Measurements from ENCODE around the gene MTRF1. TPM values are rescaled to one million over a fixed set of nuclear protein-coding genes. Genes with fewer than 3 reads are reported as not detected.

MTRF1 gene
- total RNA-seq, 1 donor from 2014 or later = 12.9 TPM

GRCh38 chr13:41193469-41193868 is 69.9 kb downstream of the MTRF1 start:
- Mint-ChIP-seq H3K36me3 (ENCODE audit: unreplicated experiment) (peaks cover 22% of the 10 kb centered on the region), H3K27ac (ENCODE audit: unreplicated experiment) (peak overlapping the region; percentile 56), H3K4me1 (ENCODE audit: unreplicated experiment) (peaks cover 30% of the 10 kb centered on the region), H3K4me3 (ENCODE audit: unreplicated experiment) (peak overlapping the region; percentile 90), H3K27me3 (ENCODE audit: unreplicated experiment) (no peaks in the 10 kb centered on the region), H3K9me3 (ENCODE audit: unreplicated experiment) (peaks cover 19% of the 10 kb centered on the region)
- TF ChIP-seq CTCF (IDR thresholded peaks at IDR 0.05) = no peak
- no peak for DNase-seq (ENCODE audit: extremely low spot score, unreplicated experiment)

- no peak for DNase-seq (ENCODE audit: extremely low spot score, unreplicated experiment)
- peaks cover 19% of the 10 kb centered on the region for H3K9me3 Mint-ChIP-seq (ENCODE audit: unreplicated experiment)
- no peak overlapping the region for H3K4me3 Mint-ChIP-seq (ENCODE audit: unreplicated experiment)
- H3K4me1 Mint-ChIP-seq (ENCODE audit: unreplicated experiment) = peaks cover 22% of the 10 kb centered on the region
- peaks cover 19% of the 10 kb centered on the region for H3K36me3 Mint-ChIP-seq (ENCODE audit: unreplicated experiment)
- TF ChIP-seq CTCF (IDR thresholded peaks at IDR 0.05) = no peak
- H3K27ac Mint-ChIP-seq (ENCODE audit: unreplicated experiment) = no peak overlapping the region
- H3K27me3 Mint-ChIP-seq (ENCODE audit: unreplicated experiment) = no peaks in the 10 kb centered on the region
These were observed 74.8 kb downstream of the MTRF1 start for GRCh38 chr13:41188584-41188983.

GRCh38 chr13:41186481-41186880 is 76.9 kb downstream of the MTRF1 start:
- no peak for DNase-seq (ENCODE audit: extremely low spot score, unreplicated experiment)
- H3K27ac Mint-ChIP-seq (ENCODE audit: unreplicated experiment) = no peak overlapping the region
- no peak for TF ChIP-seq CTCF (IDR thresholded peaks at IDR 0.05)
- peaks cover 13% of the 10 kb centered on the region for H3K36me3 Mint-ChIP-seq (ENCODE audit: unreplicated experiment)
- H3K27me3 Mint-ChIP-seq (ENCODE audit: unreplicated experiment) = no peaks in the 10 kb centered on the region
- H3K9me3 Mint-ChIP-seq (ENCODE audit: unreplicated experiment) = peaks cover 15% of the 10 kb centered on the region
- no peak overlapping the region for H3K4me3 Mint-ChIP-seq (ENCODE audit: unreplicated experiment)
- peaks cover 9% of the 10 kb centered on the region for H3K4me1 Mint-ChIP-seq (ENCODE audit: unreplicated experiment)

GRCh38 chr13:41182231-41182630 is 81.1 kb downstream of the MTRF1 start:
- no peaks in the 10 kb centered on the region for H3K27me3 Mint-ChIP-seq (ENCODE audit: unreplicated experiment)
- DNase-seq (ENCODE audit: extremely low spot score, unreplicated experiment) = no peak
- no peak for TF ChIP-seq CTCF (IDR thresholded peaks at IDR 0.05)
- H3K36me3 Mint-ChIP-seq (ENCODE audit: unreplicated experiment) = no peaks in the 10 kb centered on the region
- H3K27ac Mint-ChIP-seq (ENCODE audit: unreplicated experiment) = no peak overlapping the region
- peaks cover 5% of the 10 kb centered on the region for H3K4me1 Mint-ChIP-seq (ENCODE audit: unreplicated experiment)
- no peaks in the 10 kb centered on the region for H3K9me3 Mint-ChIP-seq (ENCODE audit: unreplicated experiment)
- H3K4me3 Mint-ChIP-seq (ENCODE audit: unreplicated experiment) = no peak overlapping the region

GRCh38 chr13:41179593-41180250 is 83.7 kb downstream of the MTRF1 start:
- H3K27ac Mint-ChIP-seq (ENCODE audit: unreplicated experiment) = no peak overlapping the region
- H3K9me3 Mint-ChIP-seq (ENCODE audit: unreplicated experiment) = peaks cover 14% of the 10 kb centered on the region
- H3K4me1 Mint-ChIP-seq (ENCODE audit: unreplicated experiment) = peaks cover 5% of the 10 kb centered on the region
- no peak for DNase-seq (ENCODE audit: extremely low spot score, unreplicated experiment)
- H3K27me3 Mint-ChIP-seq (ENCODE audit: unreplicated experiment) = no peaks in the 10 kb centered on the region
- no peak for TF ChIP-seq CTCF (IDR thresholded peaks at IDR 0.05)
- H3K36me3 Mint-ChIP-seq (ENCODE audit: unreplicated experiment) = peaks cover 3% of the 10 kb centered on the region
- no peak overlapping the region for H3K4me3 Mint-ChIP-seq (ENCODE audit: unreplicated experiment)
